Stimulated activated CD8-positive, alpha-beta memory T cell treated with anti-CD3 and anti-CD28 coated beads, Interleukin-4, amount 100 ng/mL, for 48 hours (primary cell): ENCODE data around the gene BBS1.
A peak's percentile ranks its signal among the peaks of the same experiment; 100 is the strongest.

Source experiments
- DNase-seq: peaks from one replicate; pipeline ENCODE4 v3.0.0-alpha.2; 2020

Gene BBS1

GRCh38 chr11:66555416-66555815 lies 45.0 kb downstream of the BBS1 start:
- no peak for DNase-seq

DNA sequence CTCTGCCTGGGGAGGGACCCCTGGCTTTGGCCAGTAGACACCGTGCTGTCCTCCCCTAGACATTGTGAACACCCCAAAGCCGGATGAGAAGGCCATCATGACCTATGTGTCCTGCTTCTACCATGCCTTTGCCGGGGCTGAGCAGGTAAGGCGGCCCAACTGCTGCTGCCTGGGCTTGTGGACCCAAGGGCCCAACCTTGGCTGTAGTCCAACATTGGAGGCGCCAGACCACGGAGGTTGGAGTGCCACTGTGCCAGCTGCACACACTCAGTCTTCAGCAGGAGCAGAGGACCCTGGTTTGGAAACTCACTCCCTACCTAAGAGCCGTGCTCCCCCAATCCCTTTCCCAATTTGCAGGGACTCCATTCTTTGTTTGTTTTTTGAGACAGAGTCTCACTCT lies 45.7 kb downstream of the BBS1 start:
- DNase-seq, result no peak

GRCh38 chr11:66557733-66558326 lies 47.4 kb downstream of the BBS1 start:
- no peak for DNase-seq

DNA sequence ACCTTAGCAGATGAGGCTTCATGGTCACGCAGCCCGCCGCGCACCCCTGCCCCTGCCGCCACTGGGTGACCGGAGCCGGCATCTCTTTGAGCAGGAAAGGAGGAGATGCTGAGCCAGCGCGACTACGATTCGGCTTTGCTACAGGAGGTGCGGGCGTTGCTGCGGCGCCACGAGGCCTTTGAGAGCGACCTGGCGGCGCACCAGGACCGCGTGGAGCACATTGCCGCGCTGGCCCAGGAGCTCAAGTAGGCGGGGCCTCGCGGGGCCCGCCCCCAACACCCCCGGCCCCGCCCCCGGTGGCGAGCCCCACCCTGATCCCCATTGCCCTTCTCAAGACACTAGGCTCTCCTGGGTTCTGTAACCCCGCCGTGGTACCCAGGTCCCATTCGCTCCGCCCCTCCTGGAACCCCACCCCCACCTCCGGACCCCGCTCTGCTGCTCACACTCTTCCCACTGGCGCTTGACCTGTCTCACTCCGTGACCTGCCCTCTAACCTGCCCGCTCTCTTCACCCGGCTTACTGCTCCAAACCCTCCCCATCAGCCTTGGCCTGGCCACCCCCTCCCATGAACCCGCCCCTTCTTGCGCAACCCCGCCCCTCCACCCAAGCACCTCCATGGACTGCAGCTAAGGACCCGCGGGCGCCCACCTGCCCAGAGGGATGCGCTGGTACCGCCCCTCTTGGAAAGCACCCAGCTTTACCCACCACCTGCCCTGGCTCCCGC lies 48.9 kb downstream of the BBS1 start:
- peak; percentile 50 for DNase-seq

DNA sequence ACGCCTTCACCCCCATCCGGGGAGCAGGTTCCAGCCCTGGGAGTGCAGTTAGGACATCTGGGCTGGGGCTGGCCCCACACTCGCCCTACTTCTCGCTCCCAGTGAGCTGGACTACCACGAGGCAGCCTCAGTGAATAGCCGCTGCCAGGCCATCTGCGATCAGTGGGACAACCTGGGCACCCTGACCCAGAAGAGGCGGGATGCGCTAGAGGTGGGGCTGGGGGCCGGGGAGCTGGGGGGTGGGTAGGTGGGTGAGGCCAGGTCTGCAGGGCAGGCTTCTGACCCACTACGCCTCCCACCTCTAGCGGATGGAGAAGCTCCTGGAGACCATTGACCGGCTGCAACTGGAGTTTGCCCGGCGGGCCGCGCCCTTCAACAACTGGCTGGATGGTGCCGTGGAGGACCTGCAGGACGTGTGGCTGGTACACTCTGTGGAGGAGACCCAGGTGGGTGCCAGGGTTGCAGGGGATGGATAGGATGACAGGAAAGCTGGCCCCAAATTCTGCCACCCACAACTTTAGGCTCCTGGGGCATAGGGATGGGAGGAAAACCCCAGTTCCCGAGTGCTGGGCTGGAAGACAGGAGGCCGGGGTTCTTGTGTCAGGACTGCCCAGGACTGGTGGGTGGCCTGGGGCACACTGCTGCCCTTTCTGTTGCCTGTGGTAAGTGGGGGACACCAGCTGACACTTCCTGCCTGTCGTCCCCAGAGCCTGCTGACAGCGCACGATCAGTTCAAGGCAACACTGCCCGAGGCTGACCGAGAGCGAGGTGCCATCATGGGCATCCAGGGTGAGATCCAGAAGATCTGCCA lies 49.6 kb downstream of the BBS1 start:
- no peak for DNase-seq

DNA sequence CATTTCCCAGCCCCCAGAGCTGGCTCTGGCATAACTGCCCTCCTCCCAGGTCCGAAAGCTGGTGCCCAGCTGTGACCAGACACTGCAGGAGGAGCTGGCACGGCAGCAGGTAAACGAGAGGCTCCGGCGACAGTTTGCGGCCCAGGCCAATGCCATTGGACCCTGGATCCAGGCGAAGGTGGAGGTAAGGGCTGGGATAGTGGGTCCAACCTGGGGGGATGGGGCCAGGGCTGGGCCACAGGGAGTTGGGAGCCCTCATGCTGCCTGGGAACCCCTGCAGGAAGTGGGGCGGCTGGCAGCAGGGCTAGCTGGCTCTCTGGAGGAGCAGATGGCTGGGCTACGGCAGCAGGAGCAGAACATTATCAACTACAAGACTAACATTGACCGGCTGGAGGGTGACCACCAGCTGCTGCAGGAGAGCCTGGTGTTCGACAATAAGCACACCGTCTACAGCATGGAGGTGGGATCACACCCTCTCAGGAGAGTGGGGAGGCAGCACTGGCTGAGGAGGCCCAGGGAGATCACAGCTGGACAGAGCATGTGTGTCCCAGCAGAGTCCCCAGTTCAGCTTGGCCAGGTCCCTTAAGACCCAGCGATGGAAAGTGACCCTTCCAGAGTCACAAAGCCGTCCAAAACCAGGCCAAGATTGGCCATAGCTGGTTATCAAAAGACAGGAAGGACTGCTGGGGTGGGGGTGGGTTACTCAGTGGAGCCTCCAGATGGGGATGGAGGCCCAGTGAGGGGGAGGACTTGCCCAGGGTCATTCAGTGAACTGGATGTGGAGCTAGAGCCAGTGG lies 50.9 kb downstream of the BBS1 start:
- no peak for DNase-seq

DNA sequence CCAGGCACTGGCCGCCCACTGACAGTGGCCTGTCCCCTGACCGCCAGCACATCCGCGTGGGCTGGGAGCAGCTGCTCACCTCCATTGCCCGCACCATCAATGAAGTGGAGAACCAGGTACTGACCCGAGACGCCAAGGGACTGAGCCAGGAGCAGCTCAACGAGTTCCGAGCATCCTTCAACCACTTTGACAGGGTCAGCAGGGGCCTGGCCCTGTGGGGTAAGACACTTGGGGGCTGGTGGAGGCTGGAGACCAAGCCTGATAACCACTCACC lies 51.5 kb downstream of the BBS1 start:
- no peak for DNase-seq

- DNase-seq, result no peak
Measured at GRCh38 chr11:66562275-66562674, 51.8 kb downstream of the BBS1 start.

GRCh38 chr11:66562907-66563583 lies 52.6 kb downstream of the BBS1 start:
- no peak for DNase-seq

DNA sequence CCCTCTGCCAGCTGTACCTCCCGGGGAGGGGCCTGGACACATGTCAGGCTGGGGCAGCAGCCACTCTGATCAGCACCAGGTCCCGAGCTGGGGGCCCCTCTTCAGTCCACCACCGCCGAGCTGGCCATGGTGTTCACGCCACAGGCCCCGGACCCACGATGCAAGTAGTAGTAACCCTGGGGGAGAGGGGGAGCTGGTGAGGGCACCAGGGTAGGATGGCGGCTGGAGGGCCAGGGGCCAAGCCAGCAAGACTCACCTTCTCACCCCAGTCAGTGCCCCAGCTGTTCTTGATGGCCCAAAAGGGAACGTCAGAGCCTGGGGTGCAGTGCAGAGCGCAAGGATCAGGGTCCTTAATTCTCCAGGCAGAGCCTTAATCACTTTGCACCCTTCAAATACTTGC lies 53.4 kb downstream of the BBS1 start:
- no peak for DNase-seq

- DNase-seq, result no peak
Measured at GRCh38 chr11:66564538-66564937, 54.1 kb downstream of the BBS1 start.

- no peak for DNase-seq
Measured at GRCh38 chr11:66564984-66565383, 54.5 kb downstream of the BBS1 start.

DNA sequence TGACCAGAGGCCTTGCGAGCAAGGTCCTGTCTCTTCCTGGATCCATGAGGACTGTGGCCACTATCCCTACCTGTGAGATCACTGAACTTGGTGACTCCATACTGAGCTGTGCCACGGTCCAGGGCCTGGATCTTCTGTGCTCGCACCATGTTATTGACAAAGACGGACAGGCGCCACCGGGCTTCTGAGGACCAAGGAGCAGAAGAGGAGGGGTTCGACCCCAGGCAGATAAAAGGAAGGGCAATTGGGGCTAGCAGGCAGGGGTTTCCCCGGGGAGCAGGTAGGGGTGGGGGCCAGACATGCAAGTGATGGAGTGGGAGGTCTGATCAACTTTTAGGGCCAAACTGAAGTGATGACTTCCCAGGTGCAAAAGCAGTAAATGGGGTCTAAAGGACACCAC lies 55.8 kb downstream of the BBS1 start:
- DNase-seq, result no peak

- DNase-seq, result no peak
Measured at GRCh38 chr11:66567787-66568123, 57.3 kb downstream of the BBS1 start.

GRCh38 chr11:66568124-66568916 lies 57.9 kb downstream of the BBS1 start, which contains the start of gene CTSF:
Gene CTSF (minus strand): TSS chr11:66568606. CDS start chr11:66568486, 120 bp downstream.
- peak; percentile 83 for DNase-seq

DNA sequence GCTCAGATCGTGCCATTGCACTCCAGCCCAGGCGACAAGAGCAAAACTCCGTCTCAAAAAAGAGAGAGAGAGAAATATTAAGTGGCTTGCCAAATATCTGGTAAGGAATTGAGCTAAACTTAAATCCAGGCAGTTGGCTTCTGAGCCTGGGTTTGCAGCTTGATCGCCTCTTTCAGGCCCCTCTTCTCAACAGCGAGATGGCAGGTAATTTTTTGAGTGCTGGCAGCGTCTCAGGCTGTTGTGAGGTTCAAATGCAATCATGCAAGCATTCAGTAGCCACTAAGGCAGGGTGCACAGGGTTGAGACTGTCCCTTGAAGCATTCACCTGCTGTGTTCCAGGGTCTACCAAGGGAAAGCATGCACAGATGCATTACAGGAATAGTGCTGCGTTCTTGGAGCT lies 58.6 kb downstream of the BBS1 start:
- DNase-seq, result no peak

- DNase-seq, result no peak
Measured at GRCh38 chr11:66570079-66570849, 59.8 kb downstream of the BBS1 start.

GRCh38 chr11:66570850-66571180 lies 60.4 kb downstream of the BBS1 start:
- DNase-seq, result no peak

DNA sequence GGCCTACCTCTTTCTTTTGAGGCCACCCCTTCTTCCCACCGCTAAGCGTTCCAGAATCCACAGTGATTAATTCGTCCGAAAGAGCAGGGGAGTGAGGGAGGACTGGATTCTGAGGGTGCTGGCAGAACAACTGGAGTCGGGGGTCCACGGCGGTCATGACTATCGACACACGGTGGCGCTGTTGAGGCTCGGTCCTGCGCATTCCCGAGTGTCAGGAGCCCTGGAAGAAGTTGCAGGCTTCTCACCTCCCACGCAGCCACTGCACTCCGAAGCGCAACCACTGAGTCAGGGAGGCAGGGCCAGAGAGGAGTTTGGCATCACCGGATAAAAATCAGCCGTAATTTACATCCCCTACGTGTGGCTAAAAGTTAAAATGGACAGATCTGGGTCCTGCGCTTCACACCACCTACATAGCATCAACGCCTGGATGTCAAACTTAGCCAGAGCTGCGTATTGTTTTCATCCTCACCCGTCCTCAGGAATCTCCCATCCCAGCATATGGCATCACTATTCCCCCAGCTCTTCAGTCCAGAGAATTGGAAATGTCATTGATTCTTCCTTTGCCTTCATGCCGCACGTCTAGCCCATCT lies 68.7 kb downstream of the BBS1 start:
- peak; percentile 94 for DNase-seq

DNA sequence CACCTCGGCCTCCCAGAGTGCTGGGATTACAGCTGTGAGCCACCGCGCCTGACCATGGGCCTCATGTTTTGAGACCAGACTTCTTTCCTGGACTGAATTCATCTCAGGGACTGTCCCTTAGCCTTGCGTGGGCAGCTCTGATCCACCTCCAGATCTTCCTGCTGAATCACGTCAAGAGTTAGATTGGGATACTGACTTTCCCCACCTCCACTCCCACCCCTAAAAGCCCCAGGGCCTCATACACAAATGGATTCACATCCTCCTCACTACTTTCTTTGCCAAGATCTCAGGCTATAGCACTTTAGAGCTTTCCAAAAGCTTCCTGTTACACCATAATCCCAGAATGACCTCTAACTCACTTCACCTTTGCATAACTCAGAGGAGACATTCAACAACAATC lies 70.4 kb downstream of the BBS1 start:
- no peak for DNase-seq

DNA sequence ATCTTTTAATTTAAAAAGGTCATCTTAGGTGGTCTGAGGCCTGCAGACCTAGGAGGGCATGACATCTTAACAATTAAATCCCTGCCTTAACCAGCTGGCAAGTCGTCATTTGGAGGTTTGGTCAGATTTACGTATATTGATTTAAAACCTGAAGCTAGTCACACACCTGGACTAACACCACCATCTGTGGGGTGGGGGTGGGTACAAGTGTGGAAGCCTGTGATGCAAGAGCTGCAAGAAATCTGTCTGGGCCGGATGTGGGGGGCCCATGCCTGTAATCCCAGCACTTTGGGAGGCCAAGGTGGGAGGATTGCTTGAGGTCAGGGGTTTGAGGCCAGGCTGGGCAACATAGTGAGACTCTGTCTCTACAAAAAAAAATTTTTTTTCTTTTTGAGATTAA lies 70.8 kb downstream of the BBS1 start:
- no peak for DNase-seq
